ENCODE results near the gene TAB2.

The TAB2 gene

GRCh38 chr6:149448821-149449453 lies 131.4 kb downstream of the TAB2 start:
- no peak overlapping the region for H2BK15ac ChIP-seq (ENCODE audit: low read depth, poor library complexity, severe bottlenecking)
- H3K79me1 ChIP-seq (replicated peaks; ENCODE audit: low read length, poor library complexity, severe bottlenecking), result no peaks in the 10 kb centered on the region
- no peak overlapping the region for H3K4me2 ChIP-seq (ENCODE audit: low read length, poor library complexity, severe bottlenecking)
- no peak overlapping the region for H3K18ac ChIP-seq (ENCODE audit: low read depth in 1 of 2, low read length in 2 of 2)
- H2AK5ac ChIP-seq (ENCODE audit: low read length, severe bottlenecking), result no peak overlapping the region
- 72% methylated on average over 5 of the region's 5 CpGs for WGBS
- no peak overlapping the region for H3K4me3 ChIP-seq (ENCODE audit: insufficient read depth in 1 of 2, low read depth in 1 of 2, low read length in 2 of 2)
- H2BK120ac ChIP-seq (ENCODE audit: low read depth, low read length), result no peak overlapping the region
- H4K8ac ChIP-seq (ENCODE audit: low read length), result no peak overlapping the region
- no peaks in the 10 kb centered on the region for H3K9me3 ChIP-seq (ENCODE audit: control insufficient read depth, low read length)
- H3K23ac ChIP-seq (ENCODE audit: low read length in 2 of 2), result no peak overlapping the region
- peaks cover 4 to 58% of the 10 kb centered on the region in 2 experiments for H3K27me3 ChIP-seq (ENCODE audit: control insufficient read depth in 1 of 2, insufficient read depth in 1 of 2, low read length in 2 of 2)
- no peak overlapping the region for H2AFZ ChIP-seq (ENCODE audit: low read depth, low read length)
- no peak overlapping the region for H2BK12ac ChIP-seq (ENCODE audit: low read length in 2 of 2)
- DNase-seq, result no peak
- no peak overlapping the region for H4K91ac ChIP-seq (ENCODE audit: low read length)
- H3K14ac ChIP-seq (ENCODE audit: low read length in 2 of 2), result no peak overlapping the region
- no peak overlapping the region for H3K27ac ChIP-seq (ENCODE audit: low read length, poor library complexity, severe bottlenecking)
- no peak overlapping the region for H3K4ac ChIP-seq (ENCODE audit: low read depth in 1 of 2, low read length in 2 of 2)
- no peaks in the 10 kb centered on the region for H3K36me3 ChIP-seq (ENCODE audit: control insufficient read depth in 1 of 2, insufficient read depth in 2 of 2, low read depth in 1 of 2, low read length in 2 of 2)
- H3K9ac ChIP-seq (ENCODE audit: low read length), result no peak overlapping the region
- peaks cover 19% of the 10 kb centered on the region for H3K4me1 ChIP-seq (ENCODE audit: control insufficient read depth, insufficient read depth, low read depth, low read length)
- no peak overlapping the region for H2BK5ac ChIP-seq (ENCODE audit: low read depth, low read length, poor library complexity, severe bottlenecking)

GRCh38 chr6:149449831-149450678 lies 132.5 kb downstream of the TAB2 start:
- H4K8ac ChIP-seq (ENCODE audit: low read length), result peak overlapping the region; percentile 51
- no peak overlapping the region for H2BK120ac ChIP-seq (ENCODE audit: low read depth, low read length)

DNA sequence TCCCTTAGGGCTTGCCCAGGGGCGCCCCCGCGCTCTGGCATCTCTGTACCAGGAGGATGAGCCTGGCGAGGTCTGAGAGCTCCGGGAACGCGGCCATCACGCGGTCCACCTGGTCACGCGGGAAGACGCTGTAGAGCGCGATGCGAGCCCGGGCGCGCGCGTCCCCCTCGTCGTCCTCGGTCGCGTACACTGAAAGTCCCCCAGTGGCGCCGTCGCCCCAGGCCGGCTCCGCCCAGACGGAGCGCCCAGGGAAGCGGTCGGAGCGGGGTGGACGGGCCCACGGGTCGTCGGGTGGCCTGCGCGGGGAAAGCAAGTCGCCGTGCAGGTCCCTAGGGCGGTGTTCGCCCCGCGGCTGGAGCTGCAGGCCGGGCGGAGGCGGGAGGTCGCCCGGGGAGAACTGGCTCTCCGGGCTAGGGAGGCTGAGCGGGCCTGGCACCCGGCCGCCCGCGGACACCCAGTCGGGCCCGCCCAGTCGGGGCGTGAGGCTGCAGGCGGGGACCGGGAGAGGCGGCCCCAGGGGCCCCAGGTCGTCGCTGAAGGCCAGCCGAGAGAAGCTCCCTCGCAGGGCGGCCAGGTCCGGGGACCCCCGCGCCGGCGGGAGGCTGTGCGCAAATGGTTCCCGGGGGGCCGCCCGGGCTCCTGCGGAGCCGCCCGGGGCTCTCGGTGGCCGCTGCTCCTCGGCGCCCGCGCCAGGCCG lies 133.3 kb downstream of the TAB2 start:
- Histone ChIP-seq H3K9ac (ENCODE audit: low read length) (no peak overlapping the region), H3K4me2 (ENCODE audit: low read length, poor library complexity, severe bottlenecking) (peak overlapping the region; percentile 88), H4K91ac (ENCODE audit: low read length) (peak overlapping the region; percentile 66), H2BK120ac (ENCODE audit: low read depth, low read length) (peak overlapping the region; percentile 62), H2BK12ac (ENCODE audit: low read length in 2 of 2) (peak overlapping the region in 1 of 2 experiments; percentile 80), H3K18ac (ENCODE audit: low read depth in 1 of 2, low read length in 2 of 2) (peak overlapping the region; percentile 78 to 83), H3K14ac (ENCODE audit: low read length in 2 of 2) (no peak overlapping the region), H4K8ac (ENCODE audit: low read length) (peak overlapping the region; percentile 91), H2AK5ac (ENCODE audit: low read length, severe bottlenecking) (no peak overlapping the region), H3K27me3 (ENCODE audit: control insufficient read depth in 1 of 2, insufficient read depth in 1 of 2, low read length in 2 of 2) (peaks cover 4 to 57% of the 10 kb centered on the region in 2 experiments), H3K4me3 (ENCODE audit: insufficient read depth in 1 of 2, low read depth in 1 of 2, low read length in 2 of 2) (peak overlapping the region; percentile 51 to 54), H3K79me1 (replicated peaks; ENCODE audit: low read length, poor library complexity, severe bottlenecking) (no peaks in the 10 kb centered on the region), H3K4me1 (ENCODE audit: control insufficient read depth, insufficient read depth, low read depth, low read length) (peaks cover 19% of the 10 kb centered on the region), H2BK15ac (ENCODE audit: low read depth, poor library complexity, severe bottlenecking) (peak overlapping the region; percentile 85), H2BK5ac (ENCODE audit: low read depth, low read length, poor library complexity, severe bottlenecking) (no peak overlapping the region), H3K27ac (ENCODE audit: low read length, poor library complexity, severe bottlenecking) (no peak overlapping the region), H3K9me3 (ENCODE audit: control insufficient read depth, low read length) (no peaks in the 10 kb centered on the region), H3K4ac (ENCODE audit: low read depth in 1 of 2, low read length in 2 of 2) (peak overlapping the region; percentile 43 to 51), H3K23ac (ENCODE audit: low read length in 2 of 2) (no peak overlapping the region), H3K36me3 (ENCODE audit: control insufficient read depth in 1 of 2, insufficient read depth in 2 of 2, low read depth in 1 of 2, low read length in 2 of 2) (no peaks in the 10 kb centered on the region), H2AFZ (ENCODE audit: low read depth, low read length) (peak overlapping the region; percentile 78)
- WGBS, result 15% methylated on average over 63 of the region's 89 CpGs
- DNase-seq, result no peak

More at GRCh38 chr6:149449831-149450678, 132.5 kb downstream of the TAB2 start:
- no peak overlapping the region for H3K27ac ChIP-seq (ENCODE audit: low read length, poor library complexity, severe bottlenecking)
- WGBS, result 91% methylated on average over 14 of the region's 14 CpGs
- no peak overlapping the region for H2AK5ac ChIP-seq (ENCODE audit: low read length, severe bottlenecking)
- H3K36me3 ChIP-seq (ENCODE audit: control insufficient read depth in 1 of 2, insufficient read depth in 2 of 2, low read depth in 1 of 2, low read length in 2 of 2), result no peaks in the 10 kb centered on the region
- H3K9me3 ChIP-seq (ENCODE audit: control insufficient read depth, low read length), result no peaks in the 10 kb centered on the region
- peak overlapping the region in 1 of 2 experiments; percentile 54 for H3K4me3 ChIP-seq (ENCODE audit: insufficient read depth in 1 of 2, low read depth in 1 of 2, low read length in 2 of 2)
- H3K27me3 ChIP-seq (ENCODE audit: control insufficient read depth in 1 of 2, insufficient read depth in 1 of 2, low read length in 2 of 2), result peaks cover 4 to 58% of the 10 kb centered on the region in 2 experiments
- no peak overlapping the region for H3K14ac ChIP-seq (ENCODE audit: low read length in 2 of 2)
- H3K79me1 ChIP-seq (replicated peaks; ENCODE audit: low read length, poor library complexity, severe bottlenecking), result no peaks in the 10 kb centered on the region
- H3K9ac ChIP-seq (ENCODE audit: low read length), result no peak overlapping the region
- no peak overlapping the region for H2BK12ac ChIP-seq (ENCODE audit: low read length in 2 of 2)
- peak overlapping the region; percentile 4 for H2BK15ac ChIP-seq (ENCODE audit: low read depth, poor library complexity, severe bottlenecking)
- H3K4me2 ChIP-seq (ENCODE audit: low read length, poor library complexity, severe bottlenecking), result peak overlapping the region; percentile 88
- no peak overlapping the region for H2BK5ac ChIP-seq (ENCODE audit: low read depth, low read length, poor library complexity, severe bottlenecking)
- DNase-seq, result no peak
- peak overlapping the region in 1 of 2 experiments; percentile 51 for H3K4ac ChIP-seq (ENCODE audit: low read depth in 1 of 2, low read length in 2 of 2)
- peak overlapping the region in 1 of 2 experiments; percentile 34 for H3K23ac ChIP-seq (ENCODE audit: low read length in 2 of 2)
- H3K4me1 ChIP-seq (ENCODE audit: control insufficient read depth, insufficient read depth, low read depth, low read length), result peaks cover 22% of the 10 kb centered on the region
- H2AFZ ChIP-seq (ENCODE audit: low read depth, low read length), result no peak overlapping the region
- no peak overlapping the region for H3K18ac ChIP-seq (ENCODE audit: low read depth in 1 of 2, low read length in 2 of 2)
- peak overlapping the region; percentile 66 for H4K91ac ChIP-seq (ENCODE audit: low read length)
